Skeletal muscle tissue (tissue), 4 donors: Measurements from ENCODE around the gene TVP23C. TPM values are rescaled to one million over a fixed set of nuclear protein-coding genes. Genes with fewer than 3 reads are reported as not detected.
"Not testable (repeated sequence)": the region's sequence is repeated elsewhere in the genome, so short reads cannot be mapped to it uniquely, and the experiment has no call there.

Experiments used
- H3K27ac ChIP-seq: one replicate; pipeline ENCODE4 v1.7.0; 2013; ENCODE audit warnings: mild to moderate bottlenecking, low read depth, low read length, inconsistent platforms
- H3K27me3 ChIP-seq, 3 donors: one replicate each; pipeline ENCODE4 v1.7.0; 2013; ENCODE audit warnings: low read length in 3 of 3; ENCODE audit not compliant: control insufficient read depth in 3 of 3, insufficient read depth in 3 of 3
- H3K36me3 ChIP-seq, 3 donors: one replicate each; pipeline ENCODE4 v1.7.0; 2013; ENCODE audit warnings: low read length in 3 of 3; ENCODE audit not compliant: control insufficient read depth in 3 of 3, insufficient read depth in 3 of 3
- H3K4me1 ChIP-seq, 3 donors: one replicate each; pipeline ENCODE4 v1.7.0; 2013; ENCODE audit warnings: low read length in 3 of 3, mild to moderate bottlenecking in 3 of 3; ENCODE audit not compliant: control insufficient read depth in 3 of 3, insufficient read depth in 3 of 3
- H3K4me3 ChIP-seq, 3 donors: one replicate each; pipeline ENCODE4 v1.7.0; 2013; ENCODE audit warnings: low read length in 3 of 3
- H3K9ac ChIP-seq, 3 donors: one replicate each; pipeline ENCODE4 v1.7.0; 2013; ENCODE audit warnings: low read length in 3 of 3, mild to moderate bottlenecking in 3 of 3, moderate library complexity in 2 of 3, low read depth in 1 of 3
- H3K9me3 ChIP-seq, 3 donors: one replicate each; pipeline ENCODE4 v1.7.0; 2013; ENCODE audit warnings: low read length in 3 of 3; ENCODE audit not compliant: control insufficient read depth in 3 of 3
- total RNA-seq: library from RNA; depleted of rRNA; stranded (reverse); fragments of >200 nt; gene quantifications from one replicate; pipeline ENCODE4 v1.2.3, GENCODE V29; 2014
- donor health status: Osteomylitis.

The TVP23C gene
- total RNA-seq, 1 donor from 2014 or later, result 32.9 TPM

- no peak overlapping the region for H3K4me3 ChIP-seq
- H3K9ac ChIP-seq, result peak overlapping the region in 1 of 3 donors; percentile 51
- H3K9me3 ChIP-seq, result no peaks in the 10 kb centered on the region
- H3K27ac ChIP-seq, result peak overlapping the region; percentile 50
- H3K27me3 ChIP-seq, result no peaks in the 10 kb centered on the region
- H3K36me3 ChIP-seq, result no peaks in the 10 kb centered on the region
- peaks cover 11 to 14% (median 11%) of the 10 kb centered on the region in 3 donors for H3K4me1 ChIP-seq
Measured at GRCh38 chr17:15509095-15509494, 54.2 kb downstream of the TVP23C start.

GRCh38 chr17:15508466-15508865 lies 54.8 kb downstream of the TVP23C start:
- Histone ChIP-seq H3K4me3 (no peak overlapping the region), H3K9ac (peak overlapping the region in 1 of 3 donors; percentile 51), H3K4me1 (peaks cover 11 to 14% (median 11%) of the 10 kb centered on the region in 3 donors), H3K27me3 (no peaks in the 10 kb centered on the region), H3K36me3 (no peaks in the 10 kb centered on the region), H3K9me3 (no peaks in the 10 kb centered on the region), H3K27ac (peak overlapping the region; percentile 50)

DNA sequence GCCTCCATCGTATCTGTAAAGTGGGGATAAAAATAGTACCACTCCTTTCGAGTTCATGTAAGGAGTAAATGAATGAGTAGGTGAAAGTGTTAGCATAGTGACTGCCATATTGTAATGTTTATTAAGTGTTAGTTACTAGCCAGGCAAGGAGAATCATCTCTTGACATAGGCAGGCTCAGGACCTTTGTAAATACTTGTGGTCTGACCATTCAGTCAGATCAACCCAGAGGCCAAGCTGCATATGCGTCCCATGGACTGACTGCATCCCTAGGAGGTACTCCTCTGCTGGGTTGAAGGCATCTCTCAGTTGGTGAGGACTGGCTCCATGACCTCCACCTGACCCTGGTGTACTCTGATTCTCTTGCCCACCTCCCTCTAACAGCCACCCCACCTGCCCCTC lies 55.4 kb downstream of the TVP23C start:
- Histone ChIP-seq H3K9me3 (no peaks in the 10 kb centered on the region), H3K9ac (no peak overlapping the region), H3K27me3 (no peaks in the 10 kb centered on the region), H3K4me1 (peaks cover 11 to 18% (median 13%) of the 10 kb centered on the region in 3 donors), H3K27ac (peak overlapping the region; percentile 50), H3K36me3 (no peaks in the 10 kb centered on the region), H3K4me3 (no peak overlapping the region)

DNA sequence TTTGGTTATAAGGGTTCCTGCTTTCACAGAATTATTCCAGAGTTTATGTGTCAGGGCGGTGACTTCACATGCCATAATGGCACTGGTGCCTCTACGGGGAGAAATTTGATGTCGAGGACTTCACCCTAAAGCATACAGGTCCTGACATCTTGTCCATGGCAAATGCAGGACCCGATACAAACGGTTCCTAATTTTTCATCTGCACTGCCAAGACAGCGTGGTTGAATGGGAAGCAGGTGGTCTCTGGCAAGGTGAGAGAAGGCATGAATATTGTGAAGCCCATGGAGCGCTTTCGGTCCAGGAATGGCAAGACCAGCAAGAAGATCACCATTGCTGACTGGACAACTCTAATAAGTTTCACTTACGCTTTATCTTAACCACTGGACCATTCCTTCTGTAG lies 56.3 kb downstream of the TVP23C start:
- no peaks in the 10 kb centered on the region for H3K27me3 ChIP-seq
- H3K27ac ChIP-seq, result no peak overlapping the region
- no peak overlapping the region for H3K9ac ChIP-seq
- no peaks in the 10 kb centered on the region for H3K9me3 ChIP-seq
- no peaks in the 10 kb centered on the region for H3K36me3 ChIP-seq
- peaks cover 16 to 26% (median 19%) of the 10 kb centered on the region in 3 donors for H3K4me1 ChIP-seq
- no peak overlapping the region for H3K4me3 ChIP-seq

DNA sequence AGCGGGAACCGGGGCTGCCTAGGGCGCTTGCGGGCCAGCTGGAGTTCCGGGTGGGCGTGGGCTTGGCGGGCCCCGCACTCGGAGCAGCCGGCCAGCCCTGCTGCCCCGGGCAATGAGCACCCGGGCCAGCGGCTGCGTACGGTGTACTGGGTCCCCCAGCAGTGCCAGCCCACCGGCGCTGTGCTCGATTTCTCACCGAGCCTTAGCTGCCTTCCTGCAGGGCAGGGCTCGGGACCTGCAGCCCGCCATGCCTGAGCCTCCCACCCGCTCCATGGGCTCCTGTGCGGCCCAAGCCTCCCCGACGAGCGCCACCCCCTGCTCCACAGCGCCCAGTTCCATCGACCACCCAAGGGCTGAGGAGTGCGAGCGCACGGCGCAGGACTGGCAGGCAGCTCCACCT lies 57.6 kb downstream of the TVP23C start:
- H3K9ac ChIP-seq, result not testable (repeated sequence)
- H3K4me1 ChIP-seq, result peaks cover 21 to 33% (median 24%) of the 10 kb centered on the region in 3 donors

GRCh38 chr17:15503731-15504130 lies 59.6 kb downstream of the TVP23C start:
- Histone ChIP-seq H3K4me3 (no peak overlapping the region), H3K9me3 (no peaks in the 10 kb centered on the region), H3K27me3 (no peaks in the 10 kb centered on the region), H3K4me1 (peaks cover 18 to 24% (median 20%) of the 10 kb centered on the region in 3 donors), H3K36me3 (peaks cover 0 to 3% (median 0%) of the 10 kb centered on the region in 3 donors), H3K27ac (no peak overlapping the region), H3K9ac (no peak overlapping the region)

More for the DNA sequence above, 57.6 kb downstream of the TVP23C start:
- H3K36me3 ChIP-seq, H3K27ac ChIP-seq, H3K27me3 ChIP-seq, H3K4me3 ChIP-seq, H3K9me3 ChIP-seq: not testable (repeated sequence)

- peaks cover 0 to 3% (median 0%) of the 10 kb centered on the region in 3 donors for H3K36me3 ChIP-seq
- peak overlapping the region; percentile 63 for H3K27ac ChIP-seq
- H3K9me3 ChIP-seq, result no peaks in the 10 kb centered on the region
- no peaks in the 10 kb centered on the region for H3K27me3 ChIP-seq
- peak overlapping the region in 2 of 3 donors; percentile 62 to 76 for H3K9ac ChIP-seq
- H3K4me3 ChIP-seq, result peak overlapping the region; percentile 48 to 60 (median 50)
- peaks cover 13 to 19% (median 13%) of the 10 kb centered on the region in 3 donors for H3K4me1 ChIP-seq
Measured at GRCh38 chr17:15502369-15503112, 60.7 kb downstream of the TVP23C start.

GRCh38 chr17:15501793-15502192 lies 61.5 kb downstream of the TVP23C start:
- peaks cover 16 to 23% (median 16%) of the 10 kb centered on the region in 3 donors for H3K4me1 ChIP-seq
- H3K27ac ChIP-seq, result peak overlapping the region; percentile 63
- H3K4me3 ChIP-seq, result peak overlapping the region in 1 of 3 donors; percentile 29
- H3K9me3 ChIP-seq, result no peaks in the 10 kb centered on the region
- no peaks in the 10 kb centered on the region for H3K27me3 ChIP-seq
- peaks cover 0 to 3% (median 0%) of the 10 kb centered on the region in 3 donors for H3K36me3 ChIP-seq
- peak overlapping the region in 1 of 3 donors; percentile 76 for H3K9ac ChIP-seq

DNA sequence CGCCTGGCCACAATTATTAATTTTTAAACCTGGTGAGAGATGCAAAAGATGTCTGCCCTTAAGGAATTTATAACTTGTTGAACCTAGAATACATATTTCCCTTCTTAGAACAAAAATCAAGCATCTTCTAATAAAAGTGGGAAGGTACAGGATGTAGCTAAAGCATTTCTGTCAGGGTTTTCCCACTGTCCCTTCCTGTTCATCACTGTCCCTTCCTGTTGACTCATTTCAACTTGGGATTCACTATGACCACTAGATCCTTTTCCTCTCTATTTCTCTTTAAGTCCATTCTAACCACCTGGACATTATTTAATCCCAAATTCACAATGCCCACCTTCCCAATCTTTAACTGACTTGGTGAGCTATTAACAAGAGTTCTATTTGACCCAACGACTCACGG lies 62.0 kb downstream of the TVP23C start:
- no peaks in the 10 kb centered on the region for H3K9me3 ChIP-seq

DNA sequence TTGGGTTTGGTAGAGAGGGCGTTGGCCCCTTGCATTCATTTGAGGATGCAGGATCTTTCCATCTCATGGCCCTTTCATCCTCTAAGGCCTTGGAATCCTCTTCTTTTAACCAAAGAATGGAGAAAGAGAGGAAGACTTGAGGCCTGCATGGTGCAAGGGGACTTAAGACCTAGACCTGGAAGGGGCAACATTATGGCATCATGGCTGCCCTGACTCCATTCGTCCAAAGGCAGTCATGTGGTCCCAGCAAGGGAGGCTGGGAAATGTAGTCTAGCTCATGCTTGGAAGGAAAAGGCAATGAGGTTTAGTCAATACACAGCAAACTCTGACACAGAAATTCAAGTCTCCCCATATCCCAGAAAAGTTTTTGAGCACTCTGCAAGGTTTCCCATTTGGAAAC lies 65.2 kb downstream of the TVP23C start:
- Histone ChIP-seq H3K4me3 (no peak overlapping the region), H3K27me3 (no peaks in the 10 kb centered on the region), H3K4me1 (peaks cover 22 to 30% (median 22%) of the 10 kb centered on the region in 3 donors), H3K27ac (no peak overlapping the region), H3K36me3 (peaks cover 0 to 3% (median 0%) of the 10 kb centered on the region in 3 donors), H3K9me3 (no peaks in the 10 kb centered on the region), H3K9ac (no peak overlapping the region)

More for the DNA sequence above, 62.0 kb downstream of the TVP23C start:
- H3K27ac ChIP-seq, result peak overlapping the region; percentile 63
- no peak overlapping the region for H3K9ac ChIP-seq
- H3K4me1 ChIP-seq, result peaks cover 18 to 28% (median 20%) of the 10 kb centered on the region in 3 donors
- peaks cover 0 to 3% (median 0%) of the 10 kb centered on the region in 3 donors for H3K36me3 ChIP-seq
- H3K27me3 ChIP-seq, result no peaks in the 10 kb centered on the region
- no peak overlapping the region for H3K4me3 ChIP-seq
